WTC11 (cell line): ENCODE data around the gene ACTR3C.
"Not testable (repeated sequence)": the region's sequence is repeated elsewhere in the genome, so short reads cannot be mapped to it uniquely, and the experiment has no call there.

ENCODE experiments used
- JUN ChIP-seq: sonication (generic); formaldehyde crosslinking; IDR thresholded peaks from 2 replicates; pipeline ENCODE4 v1.8.0; 2023; ENCODE audit warnings: mild to moderate bottlenecking, missing genetic modification reagents
- NFYB ChIP-seq: sonication (generic); formaldehyde crosslinking; conservative IDR thresholded peaks from 2 replicates; pipeline ENCODE4 v1.8.0; 2022; ENCODE audit warnings: low read depth, missing genetic modification reagents
- PRDM15 ChIP-seq: sonication (generic); formaldehyde crosslinking; IDR thresholded peaks from 2 replicates; pipeline ENCODE4 v1.8.0; 2022; ENCODE audit warnings: missing genetic modification reagents
- SP1 ChIP-seq: sonication (generic); formaldehyde crosslinking; conservative IDR thresholded peaks from 2 replicates; pipeline ENCODE4 v1.8.1; 2022; ENCODE audit warnings: missing genetic modification reagents
- USF1 ChIP-seq: sonication (generic); formaldehyde crosslinking; IDR thresholded peaks from 2 replicates; pipeline ENCODE4 v1.8.0; 2022; ENCODE audit warnings: mild to moderate bottlenecking, missing genetic modification reagents
- ZBTB43 ChIP-seq: sonication (generic); formaldehyde crosslinking; IDR thresholded peaks from 2 replicates; pipeline ENCODE4 v1.8.1; 2023; ENCODE audit warnings: mild to moderate bottlenecking, missing genetic modification reagents
- ZNF232 ChIP-seq: sonication (generic); formaldehyde crosslinking; IDR thresholded peaks from 2 replicates; pipeline ENCODE4 v1.8.0; 2022; ENCODE audit warnings: mild to moderate bottlenecking, missing genetic modification reagents
- TF ChIP-seq, protein P1 (sequence below): fragments of 200-600 bp; IDR thresholded peaks from 2 replicates; pipeline ENCODE4 v1.8.0; 2022; ENCODE audit warnings: antibody characterized with exemption

- not testable (repeated sequence) for TF ChIP-seq JUN; ZBTB43 (CRISPR knock-in tag); SP1 (CRISPR knock-in tag); PRDM15 (CRISPR knock-in tag); ZNF232 (CRISPR knock-in tag); USF1 (CRISPR knock-in tag); NFYB (CRISPR knock-in tag)
- TF ChIP-seq, protein P1, sequence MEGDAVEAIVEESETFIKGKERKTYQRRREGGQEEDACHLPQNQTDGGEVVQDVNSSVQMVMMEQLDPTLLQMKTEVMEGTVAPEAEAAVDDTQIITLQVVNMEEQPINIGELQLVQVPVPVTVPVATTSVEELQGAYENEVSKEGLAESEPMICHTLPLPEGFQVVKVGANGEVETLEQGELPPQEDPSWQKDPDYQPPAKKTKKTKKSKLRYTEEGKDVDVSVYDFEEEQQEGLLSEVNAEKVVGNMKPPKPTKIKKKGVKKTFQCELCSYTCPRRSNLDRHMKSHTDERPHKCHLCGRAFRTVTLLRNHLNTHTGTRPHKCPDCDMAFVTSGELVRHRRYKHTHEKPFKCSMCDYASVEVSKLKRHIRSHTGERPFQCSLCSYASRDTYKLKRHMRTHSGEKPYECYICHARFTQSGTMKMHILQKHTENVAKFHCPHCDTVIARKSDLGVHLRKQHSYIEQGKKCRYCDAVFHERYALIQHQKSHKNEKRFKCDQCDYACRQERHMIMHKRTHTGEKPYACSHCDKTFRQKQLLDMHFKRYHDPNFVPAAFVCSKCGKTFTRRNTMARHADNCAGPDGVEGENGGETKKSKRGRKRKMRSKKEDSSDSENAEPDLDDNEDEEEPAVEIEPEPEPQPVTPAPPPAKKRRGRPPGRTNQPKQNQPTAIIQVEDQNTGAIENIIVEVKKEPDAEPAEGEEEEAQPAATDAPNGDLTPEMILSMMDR: not testable (repeated sequence)
Measured at GRCh38 chr7:150202894-150203293, 120.5 kb downstream of the ACTR3C start.
